ENCODE measurements around the gene PIK3R3. TPM values are rescaled to one million over a fixed set of nuclear protein-coding genes. Genes with fewer than 3 reads are reported as not detected.

PIK3R3 gene
- total RNA-seq, 2 experiments from 2014 or later = 1.1 to 1.8 TPM

Other genes starting within 250 kb of the PIK3R3 start
- under 1 TPM in 1 of 2 experiments, not detected in 1; 0.28 TPM for gene TSPAN1, start 42.5 kb upstream of the PIK3R3 start, total RNA-seq
- gene P3R3URF, start 43.9 kb upstream of the PIK3R3 start, total RNA-seq = not detected
- gene POMGNT1, start 65.8 kb upstream of the PIK3R3 start, total RNA-seq = 10 to 100 TPM; 34.3 to 38.8 TPM
- gene LURAP1, start 70.7 kb upstream of the PIK3R3 start, total RNA-seq = not detected
- 10 to 100 TPM; 61.8 to 66.3 TPM for gene RAD54L, start 115.1 kb upstream of the PIK3R3 start, total RNA-seq
- gene LRRC41, start 171.0 kb upstream of the PIK3R3 start, total RNA-seq = 10 to 100 TPM; 33.6 to 35.6 TPM
- gene UQCRH, start 171.1 kb upstream of the PIK3R3 start, total RNA-seq = 100 to 1,000 TPM; 455 to 457 TPM
- gene NSUN4, start 208.2 kb upstream of the PIK3R3 start, total RNA-seq = 10 to 100 TPM; 32.0 to 32.5 TPM

Measured in activated naive CD8-positive, alpha-beta T cell treated with anti-CD3 and anti-CD28 coated beads for 36 hours (primary cell).